Vagina (tissue), 2 donors: ENCODE results near the gene DNAJC30. TPM values are rescaled to one million over a fixed set of nuclear protein-coding genes. Genes with fewer than 3 reads are reported as not detected.
A peak's percentile ranks its signal among the peaks of the same experiment; 100 is the strongest.

Experiments used
- DNase-seq, 2 donors: peaks; one replicate each; pipeline ENCODE4 v3.0.0-alpha.2; 2017; ENCODE audit errors: extremely low spot score in 2 of 2
- H3K27ac ChIP-seq: fragments of 200-600 bp; sonication (generic); one replicate; pipeline ENCODE4 v1.5.1; 2019
- H3K27me3 ChIP-seq: fragments of 200-600 bp; sonication (generic); one replicate; pipeline ENCODE4 v1.5.1; 2019
- H3K36me3 ChIP-seq, 2 donors: fragments of 200-600 bp; sonication (generic); one replicate each; pipeline ENCODE4 v1.5.1; 2017 to 2019
- H3K4me1 ChIP-seq: fragments of 200-600 bp; sonication (generic); one replicate; pipeline ENCODE4 v1.5.1; 2019
- H3K4me3 ChIP-seq, 2 donors: fragments of 200-600 bp; sonication (generic); 1 replicate in 1 of 2; 2 replicates in 1 of 2; pipeline ENCODE4 v1.5.1; 2016 to 2019
- H3K9me3 ChIP-seq: fragments of 200-600 bp; sonication (generic); one replicate; pipeline ENCODE4 v1.5.1; 2019
- CTCF ChIP-seq, 3 experiments: fragments of 450-650 bp in 2 of 3; fragments of 200-600 bp in 1 of 3; sonication (generic) in 1 of 3; IDR thresholded peaks; one replicate each; pipeline ENCODE4 v1.5.1; 2017 to 2019; ENCODE audit warnings: antibody characterized with exemption in 3 of 3, mild to moderate bottlenecking in 2 of 3, moderate library complexity in 2 of 3
- POLR2A ChIP-seq, 2 donors: fragments of 450-650 bp; IDR thresholded peaks; one replicate each; pipeline ENCODE4 v1.6.1; 2017; ENCODE audit warnings: antibody characterized with exemption in 2 of 2, mild to moderate bottlenecking in 2 of 2, moderate library complexity in 2 of 2
- POLR2AphosphoS5 ChIP-seq, 2 donors: sonication (generic); formaldehyde crosslinking; IDR thresholded peaks; one replicate each; pipeline ENCODE4 v1.9.0; 2017; ENCODE audit warnings: antibody characterized with exemption in 2 of 2, mild to moderate bottlenecking in 2 of 2, low read depth in 1 of 2; ENCODE audit not compliant: insufficient read depth in 1 of 2
- intact Hi-C: fragments of 100-400 bp; cut with DNase I; formaldehyde crosslinking; loops from one replicate; pipeline ENCODE4 v1.15.1; 2023
- total RNA-seq: library from RNA; depleted of rRNA; stranded (reverse); fragments of >200 nt; gene quantifications from one replicate; pipeline ENCODE4 v1.2.3, GENCODE V29; 2016

DNAJC30 gene
- total RNA-seq, 1 donor from 2014 or later, result 7.1 TPM

GRCh38 chr7:73690646-73691045, 7.4 kb upstream of the DNAJC30 start:
- no peak for DNase-seq
- no peaks in the 10 kb centered on the region for H3K27me3 ChIP-seq
- H3K4me3 ChIP-seq, result no peak overlapping the region
- TF ChIP-seq POLR2AphosphoS5 (IDR thresholded peaks at IDR 0.05; ENCODE audit: insufficient read depth in 1 of 2, low read depth in 1 of 2), result no peak
- no peak for TF ChIP-seq POLR2A (IDR thresholded peaks at IDR 0.05)
- TF ChIP-seq CTCF (IDR thresholded peaks at IDR 0.05), result no peak
- H3K4me1 ChIP-seq, result peaks cover under 1% of the 10 kb centered on the region
- H3K36me3 ChIP-seq, result peaks cover 0 to 76% of the 10 kb centered on the region in 2 donors
- no peak overlapping the region for H3K27ac ChIP-seq
- intact Hi-C loops, result no loop called here
- H3K9me3 ChIP-seq, result no peaks in the 10 kb centered on the region

GRCh38 chr7:73688288-73688687, 5.0 kb upstream of the DNAJC30 start:
- peaks cover 21% of the 10 kb centered on the region for H3K4me1 ChIP-seq
- DNase-seq, result no peak
- H3K27me3 ChIP-seq, result no peaks in the 10 kb centered on the region
- no peak overlapping the region for H3K27ac ChIP-seq
- peaks cover 0 to 53% of the 10 kb centered on the region in 2 donors for H3K36me3 ChIP-seq
- no peak for TF ChIP-seq POLR2A (IDR thresholded peaks at IDR 0.05)
- no peak for TF ChIP-seq CTCF (IDR thresholded peaks at IDR 0.05)
- TF ChIP-seq POLR2AphosphoS5 (IDR thresholded peaks at IDR 0.05; ENCODE audit: insufficient read depth in 1 of 2, low read depth in 1 of 2), result no peak
- no peaks in the 10 kb centered on the region for H3K9me3 ChIP-seq
- intact Hi-C loops, result no loop called here
- H3K4me3 ChIP-seq, result no peak overlapping the region

DNA sequence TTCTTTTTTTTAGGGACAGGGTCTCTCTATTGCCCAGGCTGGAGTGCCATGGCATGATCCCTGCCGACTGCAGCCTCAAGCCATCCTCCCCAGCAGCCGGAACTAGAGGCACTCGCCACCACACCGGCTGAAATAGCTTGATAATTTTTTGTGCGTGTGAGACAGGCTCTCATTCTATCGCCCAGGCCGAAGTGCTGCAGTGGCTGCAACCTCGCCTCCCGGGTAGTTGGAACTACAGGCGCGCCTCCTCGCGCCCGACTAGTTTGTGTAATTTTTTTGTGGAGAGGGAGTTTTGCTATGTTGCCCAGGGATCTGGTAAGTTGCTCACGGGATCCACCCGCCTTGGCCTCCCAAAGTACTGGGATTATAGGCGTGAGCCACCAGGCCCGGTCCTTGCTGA, 2.1 kb upstream of the DNAJC30 start:
- H3K4me1 ChIP-seq, result peaks cover 45% of the 10 kb centered on the region
- H3K4me3 ChIP-seq, result no peak overlapping the region
- TF ChIP-seq POLR2AphosphoS5 (IDR thresholded peaks at IDR 0.05; ENCODE audit: insufficient read depth in 1 of 2, low read depth in 1 of 2), result no peak
- TF ChIP-seq CTCF (IDR thresholded peaks at IDR 0.05), result no peak
- no peak for TF ChIP-seq POLR2A (IDR thresholded peaks at IDR 0.05)
- no peak overlapping the region for H3K27ac ChIP-seq
- no peak for DNase-seq
- no peaks in the 10 kb centered on the region for H3K27me3 ChIP-seq
- peaks cover 0 to 27% of the 10 kb centered on the region in 2 donors for H3K36me3 ChIP-seq
- intact Hi-C loops, result no loop called here
- no peaks in the 10 kb centered on the region for H3K9me3 ChIP-seq

DNA sequence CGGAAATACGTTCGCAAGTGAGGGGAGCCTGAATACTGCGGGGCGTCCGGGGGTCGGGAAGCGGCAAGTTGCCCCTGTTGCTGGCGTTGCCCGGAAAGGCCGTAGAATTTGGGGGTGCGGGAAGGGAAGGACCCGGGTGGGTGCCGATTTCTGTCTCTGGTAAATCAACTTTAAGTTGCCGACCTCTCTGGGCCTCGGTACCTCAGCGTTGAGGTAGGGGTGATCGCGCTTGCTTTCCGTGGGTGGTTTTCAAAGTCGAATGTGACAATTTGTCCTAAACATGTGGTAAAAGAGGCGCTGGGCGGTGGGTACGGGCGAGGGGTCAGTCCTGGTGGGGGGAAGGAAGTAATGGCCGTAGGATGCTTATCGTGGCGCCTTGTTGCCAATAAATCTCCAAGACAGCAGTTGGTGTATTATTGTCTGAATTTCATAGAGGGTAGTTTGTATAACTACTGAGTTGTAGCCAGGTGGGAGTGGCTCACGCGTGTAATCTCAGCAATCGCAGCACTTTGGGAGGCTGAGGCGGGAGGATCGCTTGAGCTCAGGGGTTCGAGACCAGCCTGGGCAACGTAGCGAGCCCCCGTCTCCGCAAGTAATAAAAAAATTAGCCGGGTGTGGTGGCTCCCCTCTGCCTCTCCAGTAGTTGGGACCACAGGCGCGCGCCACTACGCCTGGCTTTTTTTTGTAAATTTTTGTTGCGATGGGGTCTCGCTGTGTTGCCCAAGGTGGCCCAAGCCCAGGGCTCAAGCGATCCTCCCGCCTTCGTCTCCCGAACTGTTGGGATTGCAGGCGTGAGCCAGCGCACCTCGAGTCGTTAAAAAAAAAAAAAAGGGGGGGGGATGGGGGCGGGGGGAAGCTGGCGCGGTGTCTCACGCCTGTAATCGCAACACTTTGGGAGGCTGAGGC, 788 bp upstream of the DNAJC30 start:
- Histone ChIP-seq H3K27me3 (no peaks in the 10 kb centered on the region), H3K36me3 (peaks cover 0 to 17% of the 10 kb centered on the region in 2 donors), H3K27ac (peak overlapping the region; percentile 70), H3K9me3 (no peaks in the 10 kb centered on the region), H3K4me1 (peaks cover 55% of the 10 kb centered on the region), H3K4me3 (peak overlapping the region; percentile 74 to 98)
- TF ChIP-seq POLR2AphosphoS5 (IDR thresholded peaks at IDR 0.05; ENCODE audit: insufficient read depth in 1 of 2, low read depth in 1 of 2), result peak in 1 of 2 donors; percentile 12
- no peak for TF ChIP-seq CTCF (IDR thresholded peaks at IDR 0.05)
- intact Hi-C loops, result no loop called here
- DNase-seq, result no peak

DNA sequence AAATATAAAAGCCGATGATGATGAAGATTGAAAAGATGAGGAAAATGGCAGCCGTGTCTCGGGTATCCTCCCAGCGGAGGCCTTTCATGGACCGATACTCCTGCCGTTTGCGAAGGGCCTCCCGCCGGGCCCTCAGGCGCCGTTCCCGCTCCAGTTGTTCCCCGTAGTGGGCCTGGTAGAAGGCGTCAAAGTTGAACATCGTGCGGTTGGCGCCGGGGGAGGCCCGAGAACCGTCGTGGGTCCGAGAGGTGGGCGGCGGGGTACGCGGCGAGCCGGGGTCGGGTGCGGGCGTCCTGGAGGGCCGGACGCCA, 553 bp downstream of the DNAJC30 start:
- no peaks in the 10 kb centered on the region for H3K27me3 ChIP-seq
- H3K4me3 ChIP-seq, result peak overlapping the region; percentile 74 to 98
- intact Hi-C loops, result no loop called here
- H3K4me1 ChIP-seq, result peaks cover 55% of the 10 kb centered on the region
- H3K9me3 ChIP-seq, result no peaks in the 10 kb centered on the region
- H3K27ac ChIP-seq, result peak overlapping the region; percentile 70
- peaks cover 0 to 14% of the 10 kb centered on the region in 2 donors for H3K36me3 ChIP-seq
- TF ChIP-seq POLR2AphosphoS5 (IDR thresholded peaks at IDR 0.05; ENCODE audit: insufficient read depth in 1 of 2, low read depth in 1 of 2), result no peak
- TF ChIP-seq POLR2A (IDR thresholded peaks at IDR 0.05), result no peak
- no peak for TF ChIP-seq CTCF (IDR thresholded peaks at IDR 0.05)
- no peak for DNase-seq
